ENCODE data around the gene PSTK. TPM values are rescaled to one million over a fixed set of nuclear protein-coding genes. Genes with fewer than 3 reads are reported as not detected.

Gene PSTK
- total and polyA plus RNA-seq, 2 of the 13 experiments (the other 11 are each of a cell fraction or from before 2014, with no cell fraction given): 8.2 to 9.3 TPM

DNA sequence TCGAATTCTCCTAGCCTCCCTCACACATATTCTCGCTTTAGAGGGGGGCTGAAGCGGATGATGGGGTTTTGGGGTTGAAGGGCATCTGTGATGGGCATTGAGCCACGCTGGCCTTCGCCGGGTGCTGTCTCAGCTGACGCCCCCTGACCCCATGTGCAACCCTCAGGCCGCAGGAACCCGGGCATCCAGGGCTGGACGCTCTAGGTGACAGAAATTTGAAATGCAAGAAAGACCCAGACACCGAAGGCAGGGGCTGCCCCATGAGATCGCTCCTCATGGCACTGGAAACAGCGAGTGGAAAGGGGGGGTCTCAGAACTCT, 25.5 kb upstream of the PSTK start:
- Histone ChIP-seq H3K36me3 (replicated peaks in 1 of 2; ENCODE audit: control insufficient read depth in 1 of 2, insufficient read depth in 2 of 2, low read length in 2 of 2) (no peaks in the 10 kb centered on the region), H3K9me3 (ENCODE audit: low read length) (no peaks in the 10 kb centered on the region), H3K27me3 (ENCODE audit: control insufficient read depth in 1 of 2, insufficient read depth in 2 of 2, low read length in 2 of 2) (no peaks in the 10 kb centered on the region; a peak in 1 of 5 replicates), H3K27ac (ENCODE audit: extremely low read length, insufficient read depth, low read length) (no peak overlapping the region), H3K79me2 (ENCODE audit: insufficient read depth, low read length) (peaks cover 7% of the 10 kb centered on the region), H3K4me2 (ENCODE audit: low read depth, low read length) (peak overlapping the region; percentile 46), H3K9ac (ENCODE audit: insufficient read depth, low read depth, low read length) (no peak overlapping the region), H3K4me1 (ENCODE audit: insufficient read depth, low read length) (peaks cover 48% of the 10 kb centered on the region), H2AFZ (ENCODE audit: low read length) (peak overlapping the region; percentile 62), H3K4me3 (replicated peaks in 1 of 3; ENCODE audit: insufficient read depth in 1 of 3, low read depth in 2 of 3, low read length in 3 of 3) (0 out of 6 replicates have a peak overlapping the region, but pooled peaks of 1 of the 3 experiments have one; percentile 79), H4K20me1 (ENCODE audit: insufficient read depth, low read length) (no peaks in the 10 kb centered on the region)
- no peak for ATAC-seq
- whole genome bisulfite sequencing (ENCODE audit: low lambda C conversion rate): 95% methylated on average over 13 of the region's 13 CpGs
- POLR2A ChIA-PET: interaction anchor here (1.4 kb wide), 3 partner anchors 26 to 66 kb away, joined by 3 to 10 read pairs (median 5); partner anchors contain the start of genes ACADSB, IKZF5 and PSTK
- FAIRE-seq: no peak
- DNase-seq (ENCODE audit: low spot score): no peak
- intact Hi-C loops (cut with micrococcal nuclease; ENCODE audit: unreplicated experiment) (no loop called here), in situ Hi-C loops (cut with HindIII; ENCODE audit: extremely low pct_ligation_motif_present, low pct_unique_long_range_greater_than_20kb) (no loop called here)
- TSS peak; percentile 62 for BruUV-seq (replicated peaks)
- CTCF ChIA-PET (ENCODE audit: low intra/inter-chr PET ratio, low total read pairs): no interaction called here
- TF ChIP-seq, protein P1, sequence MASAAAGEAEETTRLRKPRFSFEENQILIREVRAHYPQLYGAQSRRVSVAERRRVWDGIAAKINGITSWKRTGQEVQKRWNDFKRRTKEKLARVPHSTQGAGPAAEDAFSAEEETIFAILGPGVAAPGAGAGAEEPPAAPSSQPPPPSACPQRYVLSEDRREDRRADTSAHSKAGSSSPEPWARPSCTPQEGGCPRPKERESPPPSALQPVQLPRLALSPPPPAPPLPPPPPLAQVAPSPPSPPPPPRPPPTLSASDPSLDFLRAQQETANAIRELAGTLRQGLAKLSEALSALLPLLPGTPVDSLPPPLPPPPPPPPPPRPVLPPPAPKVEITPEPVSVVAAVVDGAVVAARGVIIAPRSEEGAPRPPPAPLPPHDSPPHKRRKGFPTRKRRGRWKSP (CRISPR knock-in tag; IDR thresholded peaks at IDR 0.05): no peak
- TF ChIP-seq, protein P2, sequence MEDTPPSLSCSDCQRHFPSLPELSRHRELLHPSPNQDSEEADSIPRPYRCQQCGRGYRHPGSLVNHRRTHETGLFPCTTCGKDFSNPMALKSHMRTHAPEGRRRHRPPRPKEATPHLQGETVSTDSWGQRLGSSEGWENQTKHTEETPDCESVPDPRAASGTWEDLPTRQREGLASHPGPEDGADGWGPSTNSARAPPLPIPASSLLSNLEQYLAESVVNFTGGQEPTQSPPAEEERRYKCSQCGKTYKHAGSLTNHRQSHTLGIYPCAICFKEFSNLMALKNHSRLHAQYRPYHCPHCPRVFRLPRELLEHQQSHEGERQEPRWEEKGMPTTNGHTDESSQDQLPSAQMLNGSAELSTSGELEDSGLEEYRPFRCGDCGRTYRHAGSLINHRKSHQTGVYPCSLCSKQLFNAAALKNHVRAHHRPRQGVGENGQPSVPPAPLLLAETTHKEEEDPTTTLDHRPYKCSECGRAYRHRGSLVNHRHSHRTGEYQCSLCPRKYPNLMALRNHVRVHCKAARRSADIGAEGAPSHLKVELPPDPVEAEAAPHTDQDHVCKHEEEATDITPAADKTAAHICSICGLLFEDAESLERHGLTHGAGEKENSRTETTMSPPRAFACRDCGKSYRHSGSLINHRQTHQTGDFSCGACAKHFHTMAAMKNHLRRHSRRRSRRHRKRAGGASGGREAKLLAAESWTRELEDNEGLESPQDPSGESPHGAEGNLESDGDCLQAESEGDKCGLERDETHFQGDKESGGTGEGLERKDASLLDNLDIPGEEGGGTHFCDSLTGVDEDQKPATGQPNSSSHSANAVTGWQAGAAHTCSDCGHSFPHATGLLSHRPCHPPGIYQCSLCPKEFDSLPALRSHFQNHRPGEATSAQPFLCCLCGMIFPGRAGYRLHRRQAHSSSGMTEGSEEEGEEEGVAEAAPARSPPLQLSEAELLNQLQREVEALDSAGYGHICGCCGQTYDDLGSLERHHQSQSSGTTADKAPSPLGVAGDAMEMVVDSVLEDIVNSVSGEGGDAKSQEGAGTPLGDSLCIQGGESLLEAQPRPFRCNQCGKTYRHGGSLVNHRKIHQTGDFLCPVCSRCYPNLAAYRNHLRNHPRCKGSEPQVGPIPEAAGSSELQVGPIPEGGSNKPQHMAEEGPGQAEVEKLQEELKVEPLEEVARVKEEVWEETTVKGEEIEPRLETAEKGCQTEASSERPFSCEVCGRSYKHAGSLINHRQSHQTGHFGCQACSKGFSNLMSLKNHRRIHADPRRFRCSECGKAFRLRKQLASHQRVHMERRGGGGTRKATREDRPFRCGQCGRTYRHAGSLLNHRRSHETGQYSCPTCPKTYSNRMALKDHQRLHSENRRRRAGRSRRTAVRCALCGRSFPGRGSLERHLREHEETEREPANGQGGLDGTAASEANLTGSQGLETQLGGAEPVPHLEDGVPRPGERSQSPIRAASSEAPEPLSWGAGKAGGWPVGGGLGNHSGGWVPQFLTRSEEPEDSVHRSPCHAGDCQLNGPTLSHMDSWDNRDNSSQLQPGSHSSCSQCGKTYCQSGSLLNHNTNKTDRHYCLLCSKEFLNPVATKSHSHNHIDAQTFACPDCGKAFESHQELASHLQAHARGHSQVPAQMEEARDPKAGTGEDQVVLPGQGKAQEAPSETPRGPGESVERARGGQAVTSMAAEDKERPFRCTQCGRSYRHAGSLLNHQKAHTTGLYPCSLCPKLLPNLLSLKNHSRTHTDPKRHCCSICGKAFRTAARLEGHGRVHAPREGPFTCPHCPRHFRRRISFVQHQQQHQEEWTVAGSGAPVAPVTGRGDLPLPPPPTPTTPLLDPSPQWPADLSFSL (CRISPR knock-in tag; IDR thresholded peaks at IDR 0.05): no peak
- TF ChIP-seq ZNF598 (CRISPR knock-in tag; IDR thresholded peaks at IDR 0.05; ENCODE audit: borderline replicate concordance) (peak; percentile 1; the same call in 1 of the 2 replicates), MLLT10 (CRISPR knock-in tag; IDR thresholded peaks at IDR 0.05) (no peak), ZC3H13 (CRISPR knock-in tag; IDR thresholded peaks at IDR 0.05) (0 out of 2 replicates have a peak, but pooled peaks have one; percentile 1), KLF15 (CRISPR knock-in tag; IDR thresholded peaks at IDR 0.05; ENCODE audit: borderline replicate concordance) (peak; percentile 2; the same call in 1 of the 2 replicates), NFE2L2 (IDR thresholded peaks at IDR 0.05; ENCODE audit: low read length) (no peak), ZMYM4 (CRISPR knock-in tag; IDR thresholded peaks at IDR 0.05) (no peak), ZNF234 (CRISPR knock-in tag; conservative IDR thresholded peaks at IDR 0.05) (no peak), ZBTB42 (CRISPR knock-in tag; IDR thresholded peaks at IDR 0.05) (no peak), RBM22 (optimal IDR thresholded peaks at IDR 0.05; ENCODE audit: low read length) (no peak), PBX3 (CRISPR knock-in tag; IDR thresholded peaks at IDR 0.05; ENCODE audit: borderline replicate concordance) (0 out of 2 replicates have a peak, but pooled peaks have one; percentile 3), HNRNPUL1 (IDR thresholded peaks at IDR 0.05; ENCODE audit: low read depth, low read length) (no peak), ZNF746 (CRISPR knock-in tag; IDR thresholded peaks at IDR 0.05) (no peak)
- TF ChIP-seq, protein P3, sequence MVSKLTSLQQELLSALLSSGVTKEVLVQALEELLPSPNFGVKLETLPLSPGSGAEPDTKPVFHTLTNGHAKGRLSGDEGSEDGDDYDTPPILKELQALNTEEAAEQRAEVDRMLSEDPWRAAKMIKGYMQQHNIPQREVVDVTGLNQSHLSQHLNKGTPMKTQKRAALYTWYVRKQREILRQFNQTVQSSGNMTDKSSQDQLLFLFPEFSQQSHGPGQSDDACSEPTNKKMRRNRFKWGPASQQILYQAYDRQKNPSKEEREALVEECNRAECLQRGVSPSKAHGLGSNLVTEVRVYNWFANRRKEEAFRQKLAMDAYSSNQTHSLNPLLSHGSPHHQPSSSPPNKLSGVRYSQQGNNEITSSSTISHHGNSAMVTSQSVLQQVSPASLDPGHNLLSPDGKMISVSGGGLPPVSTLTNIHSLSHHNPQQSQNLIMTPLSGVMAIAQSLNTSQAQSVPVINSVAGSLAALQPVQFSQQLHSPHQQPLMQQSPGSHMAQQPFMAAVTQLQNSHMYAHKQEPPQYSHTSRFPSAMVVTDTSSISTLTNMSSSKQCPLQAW (CRISPR knock-in tag; IDR thresholded peaks at IDR 0.05): no peak
